GM21717 (cell line): Measurements from ENCODE around the gene TMEM43.

Experiments
- ATAC-seq: cut with Tn5 transposase; IDR thresholded peaks from one replicate; pipeline ENCODE4 v1.9.1; 2021; ENCODE audit warnings: mild to moderate bottlenecking, moderate library complexity; ENCODE audit not compliant: unreplicated experiment

The TMEM43 gene

GRCh38 chr3:14148041-14148985 lies 23.5 kb downstream of the TMEM43 start:
- no peak for ATAC-seq

DNA sequence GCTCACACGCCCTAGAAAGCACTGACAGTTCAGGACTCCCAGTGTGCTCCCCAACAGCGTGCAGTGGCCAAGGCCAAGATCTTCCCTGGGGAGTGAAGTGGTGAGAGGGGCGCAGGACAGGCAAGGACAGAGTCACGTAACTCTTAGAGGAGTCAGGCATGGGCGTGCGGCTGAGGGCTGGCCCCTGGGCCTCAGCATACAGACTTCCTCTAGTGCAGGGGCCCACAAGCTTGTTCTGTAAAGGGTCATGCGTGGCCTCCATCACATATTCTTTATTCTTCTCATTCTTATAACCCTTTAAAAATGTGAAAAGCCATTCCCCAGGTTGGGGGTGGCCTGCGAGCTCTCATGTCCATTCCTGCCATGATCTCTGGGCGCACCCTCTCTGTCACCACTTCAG lies 25.2 kb downstream of the TMEM43 start:
- no peak for ATAC-seq

DNA sequence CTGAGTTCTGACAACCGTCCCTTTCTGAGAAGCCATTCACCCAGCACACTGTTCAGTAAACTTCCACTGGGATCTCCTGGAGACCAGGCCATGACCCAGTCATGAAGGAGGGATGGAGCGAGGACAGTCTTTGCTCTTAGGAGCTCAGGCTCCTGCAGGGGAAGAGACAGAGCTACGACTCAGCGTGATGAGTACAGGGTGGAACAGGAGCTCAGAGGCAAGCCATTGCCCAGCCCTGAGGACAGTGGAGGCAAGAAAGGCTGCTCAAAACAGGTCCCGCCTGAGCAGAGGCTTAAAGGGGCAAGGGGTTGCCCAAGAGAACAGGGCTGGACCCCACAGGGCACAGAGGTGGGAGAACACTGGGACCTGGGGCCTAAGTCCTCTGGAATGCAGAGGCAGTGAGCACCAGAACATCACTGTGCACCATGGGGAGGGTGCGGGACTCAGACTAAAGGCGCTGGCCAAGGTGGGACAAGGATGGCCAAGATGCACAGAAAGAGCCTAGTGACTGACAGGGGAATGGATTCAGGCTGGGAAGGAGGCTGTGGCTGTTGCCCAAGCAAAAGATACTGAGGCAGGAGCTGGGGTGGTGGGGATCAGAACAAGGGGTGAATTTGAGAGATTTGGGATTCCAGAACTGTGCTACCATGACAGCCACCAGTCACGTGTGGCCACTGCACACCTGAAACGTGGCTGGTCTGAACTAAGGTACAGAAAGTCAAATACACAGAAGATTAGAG lies 25.8 kb downstream of the TMEM43 start:
- no peak for ATAC-seq

GRCh38 chr3:14151471-14152083 lies 26.7 kb downstream of the TMEM43 start:
- no peak for ATAC-seq

GRCh38 chr3:14152233-14152962 lies 27.5 kb downstream of the TMEM43 start:
- ATAC-seq, result no peak

DNA sequence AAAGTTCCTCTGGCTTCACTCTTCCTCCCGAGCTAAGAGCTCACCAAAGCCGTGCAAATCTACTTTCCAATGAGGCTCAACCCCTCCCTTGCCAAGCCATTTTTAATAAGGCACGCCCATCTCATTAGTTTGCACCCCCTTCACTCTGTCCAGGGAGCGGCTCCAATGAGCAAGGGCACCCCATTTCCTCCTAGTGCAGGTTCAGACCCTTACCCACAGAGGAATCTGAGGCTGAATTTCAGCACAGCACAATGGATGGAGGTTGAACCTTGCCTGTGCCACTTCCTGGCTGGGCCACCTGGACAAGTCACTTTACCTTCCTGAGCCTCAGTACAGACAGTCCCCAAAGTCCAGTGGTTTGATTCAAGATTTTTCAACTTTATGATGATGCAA lies 28.1 kb downstream of the TMEM43 start:
- ATAC-seq, result no peak

DNA sequence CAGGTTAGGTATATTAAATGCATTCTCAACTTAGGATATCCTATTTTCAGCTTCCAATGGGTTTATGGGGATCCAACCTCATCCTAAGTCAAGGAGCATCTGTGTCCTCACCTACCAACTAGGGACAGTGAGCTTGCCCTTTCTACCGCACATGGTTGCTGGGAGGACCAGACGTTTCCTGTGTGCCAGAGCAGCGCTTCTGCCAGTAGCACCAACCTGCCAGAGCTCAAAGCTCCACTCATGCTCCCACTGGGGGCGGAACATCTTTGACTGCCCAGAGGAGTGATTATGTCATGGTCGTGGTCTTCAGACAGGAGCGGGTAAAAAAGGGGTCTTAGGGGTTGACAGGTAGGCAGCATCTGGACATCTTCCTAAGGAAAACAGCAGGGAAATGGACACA lies 28.8 kb downstream of the TMEM43 start:
- ATAC-seq, result no peak

- ATAC-seq, result no peak
Observed at GRCh38 chr3:14154276-14154675, 29.4 kb downstream of the TMEM43 start.

DNA sequence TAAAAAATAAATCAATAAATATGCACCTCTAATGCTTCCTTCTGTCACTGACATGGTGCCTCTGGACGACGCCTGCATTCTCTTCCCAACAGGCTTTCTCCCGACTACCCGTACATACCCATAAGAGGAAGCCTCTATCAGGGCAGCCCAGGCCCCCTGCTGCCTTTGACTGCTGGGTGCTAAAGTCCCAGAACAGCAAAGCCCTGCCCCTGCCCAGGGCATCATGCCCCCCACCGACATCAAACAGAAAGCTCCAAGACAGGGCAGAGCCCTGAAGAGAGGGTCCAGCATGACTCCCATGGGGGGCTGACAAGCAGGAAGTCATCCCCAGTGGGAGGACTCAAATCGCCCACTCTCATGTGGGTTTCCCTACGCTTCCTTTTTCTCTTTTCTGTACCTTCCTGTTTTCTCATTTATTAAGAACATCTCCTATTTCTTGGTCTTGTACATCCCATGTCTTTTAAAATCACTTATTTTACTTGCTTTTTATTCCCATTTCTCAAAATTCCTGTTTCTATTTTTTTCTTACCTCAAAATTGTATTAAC lies 30.1 kb downstream of the TMEM43 start:
- ATAC-seq, result no peak

DNA sequence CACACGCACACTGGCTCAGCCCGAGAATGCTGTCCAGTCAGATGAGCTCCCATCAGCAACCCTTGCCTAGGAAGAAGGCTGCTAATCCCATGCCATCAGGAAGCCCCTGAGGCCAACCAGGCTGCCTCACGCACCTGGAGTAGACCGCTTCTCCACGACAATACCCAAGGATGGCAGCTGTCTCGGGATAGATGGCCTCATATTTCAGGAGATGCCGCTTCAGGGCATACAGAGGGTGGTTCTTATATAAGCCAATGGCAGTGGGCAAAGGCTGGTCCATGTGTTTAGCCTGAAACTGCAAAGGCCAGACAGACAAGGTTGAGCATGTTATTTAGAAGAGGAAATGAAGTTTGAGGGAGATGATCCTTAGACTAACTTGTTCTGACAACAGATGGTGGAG lies 31.3 kb downstream of the TMEM43 start:
- ATAC-seq, result no peak

GRCh38 chr3:14156843-14157561 lies 32.1 kb downstream of the TMEM43 start:
- ATAC-seq, result no peak

DNA sequence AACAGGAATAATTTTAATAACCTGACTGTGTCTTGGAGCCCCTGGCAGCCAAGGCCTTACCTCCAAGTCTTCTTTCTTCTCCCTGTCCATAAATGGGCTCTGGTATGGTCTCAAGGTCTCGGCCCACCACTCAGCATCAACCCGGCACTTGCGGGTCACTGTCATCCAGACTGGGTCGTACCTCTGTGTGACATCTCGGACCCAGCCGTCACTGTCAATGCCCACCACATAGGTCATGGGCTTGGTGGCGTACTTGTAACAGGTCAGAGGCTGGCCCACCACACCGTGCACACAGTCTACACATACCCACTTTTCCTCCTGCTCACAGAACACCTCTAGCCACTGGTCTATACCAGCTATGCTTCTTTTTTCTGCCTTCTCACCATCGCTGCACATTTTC lies 33.1 kb downstream of the TMEM43 start:
- ATAC-seq, result no peak

DNA sequence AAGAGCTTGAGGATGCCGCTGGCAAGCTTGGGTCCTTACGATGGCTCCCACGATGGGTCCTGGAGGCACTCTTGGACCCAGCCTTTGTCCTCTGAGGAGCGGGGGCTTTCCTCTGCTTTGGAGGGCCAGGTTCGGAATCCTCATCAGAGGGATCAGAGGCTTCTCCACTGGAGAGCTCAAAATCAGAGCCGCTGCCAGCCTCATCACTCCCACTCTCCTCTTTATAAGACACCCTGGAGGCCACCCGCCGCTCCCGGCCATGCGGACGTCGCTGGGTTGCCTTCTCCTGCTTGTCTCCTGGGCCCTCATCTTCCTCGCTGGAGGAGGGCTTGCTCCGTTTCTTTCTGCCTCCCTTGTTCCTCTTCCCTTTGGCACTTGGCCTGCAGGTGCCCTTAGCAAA lies 33.5 kb downstream of the TMEM43 start:
- no peak for ATAC-seq

DNA sequence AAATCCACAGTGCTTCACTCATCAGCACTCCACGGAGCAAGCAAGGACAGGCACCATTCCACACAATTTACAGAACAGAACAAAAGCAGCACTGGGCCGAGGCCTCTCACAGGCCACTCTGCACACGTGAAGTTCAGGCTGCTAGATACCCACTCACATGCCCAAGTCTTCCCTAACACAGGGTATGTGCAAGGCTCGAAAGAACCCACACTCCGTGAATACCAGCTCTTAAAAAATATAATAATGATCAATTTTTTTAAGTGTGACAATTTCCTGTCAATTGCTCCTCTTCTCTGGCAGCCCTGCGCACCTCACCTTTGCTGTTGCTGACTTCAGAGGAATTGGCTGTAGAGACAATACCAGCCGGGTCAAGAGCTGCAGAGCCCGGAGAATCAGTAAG lies 34.6 kb downstream of the TMEM43 start:
- no peak for ATAC-seq

GRCh38 chr3:14161282-14161681 lies 36.4 kb downstream of the TMEM43 start:
- ATAC-seq, result no peak

GRCh38 chr3:14162178-14162577 lies 37.3 kb downstream of the TMEM43 start:
- ATAC-seq, result no peak

GRCh38 chr3:14166877-14167603 lies 42.2 kb downstream of the TMEM43 start:
- no peak for ATAC-seq

DNA sequence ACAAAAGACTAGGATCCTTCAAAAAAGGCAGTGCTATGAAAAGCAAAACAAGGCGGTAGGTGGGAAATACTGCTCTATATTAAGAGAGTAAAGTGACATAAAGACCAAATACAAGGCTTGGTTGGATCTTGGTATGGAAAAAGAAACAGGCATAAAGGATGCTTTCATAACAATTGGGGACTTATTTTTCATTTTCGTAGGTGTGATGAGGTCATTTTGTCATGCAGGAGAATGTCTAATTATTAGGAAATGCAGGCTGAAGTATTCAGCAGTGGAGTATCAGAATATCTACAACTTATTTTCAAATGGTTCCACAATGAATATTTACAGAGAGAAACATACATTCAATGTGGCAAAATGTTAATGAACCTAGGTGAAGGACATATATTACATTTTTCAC lies 44.6 kb downstream of the TMEM43 start:
- ATAC-seq, result no peak

- ATAC-seq, result no peak
Observed at GRCh38 chr3:14169871-14170270, 45.0 kb downstream of the TMEM43 start.
